HG02973 (cell line): ENCODE results near the gene ART1.
"Not testable (repeated sequence)": the region's sequence is repeated elsewhere in the genome, so short reads cannot be mapped to it uniquely, and the experiment has no call there.

Experiments
- ATAC-seq: cut with Tn5 transposase; IDR thresholded peaks from one replicate; pipeline ENCODE4 v1.9.1; 2021; ENCODE audit warnings: moderate library complexity; ENCODE audit not compliant: unreplicated experiment

ART1 gene

GRCh38 chr11:3631331-3631730, 13.6 kb upstream of the ART1 start:
- ATAC-seq: no peak

GRCh38 chr11:3632070-3632660, 12.8 kb upstream of the ART1 start:
- ATAC-seq: no peak

GRCh38 chr11:3635641-3636375, 9.1 kb upstream of the ART1 start:
- no peak for ATAC-seq

GRCh38 chr11:3637201-3637600, 7.7 kb upstream of the ART1 start:
- ATAC-seq: no peak

GRCh38 chr11:3638513-3638912, 6.4 kb upstream of the ART1 start:
- no peak for ATAC-seq

GRCh38 chr11:3639841-3640240, 5.1 kb upstream of the ART1 start:
- no peak for ATAC-seq

- ATAC-seq: no peak
Measured at GRCh38 chr11:3641191-3641590, 3.7 kb upstream of the ART1 start.

GRCh38 chr11:3641701-3642070, 3.2 kb upstream of the ART1 start, which contains the start of gene ART5:
Gene ART5 (minus strand): TSS chr11:3641992. CDS start chr11:3641862, 130 bp downstream.
- no peak for ATAC-seq

- ATAC-seq: no peak
Measured at GRCh38 chr11:3642071-3642951, 2.6 kb upstream of the ART1 start.

- not testable (repeated sequence) for ATAC-seq
Measured at GRCh38 chr11:3643102-3643546, 1.8 kb upstream of the ART1 start.

- no peak for ATAC-seq
Measured at GRCh38 chr11:3645552-3645951, 624 bp downstream of the ART1 start.

- ATAC-seq: not testable (repeated sequence)
Measured at GRCh38 chr11:3648843-3649242, 3.9 kb downstream of the ART1 start.

- not testable (repeated sequence) for ATAC-seq
Measured at GRCh38 chr11:3649374-3649773, 4.4 kb downstream of the ART1 start.

GRCh38 chr11:3652514-3652913, 7.6 kb downstream of the ART1 start:
- ATAC-seq: not testable (repeated sequence)

GRCh38 chr11:3655547-3655946, 10.6 kb downstream of the ART1 start:
- ATAC-seq: no peak

- not testable (repeated sequence) for ATAC-seq
Measured at GRCh38 chr11:3657331-3657730, 12.4 kb downstream of the ART1 start.

GRCh38 chr11:3658252-3658651, 13.3 kb downstream of the ART1 start:
- no peak for ATAC-seq

- no peak for ATAC-seq
Measured at GRCh38 chr11:3659595-3660515, 14.9 kb downstream of the ART1 start.

GRCh38 chr11:3660960-3661359, 16.0 kb downstream of the ART1 start:
- ATAC-seq: no peak

- ATAC-seq: no peak
Measured at GRCh38 chr11:3662856-3663255, 17.9 kb downstream of the ART1 start.
